ENCODE data around the gene C19orf25.
A peak's percentile ranks its signal among the peaks of the same experiment; 100 is the strongest.

The C19orf25 gene

DNA sequence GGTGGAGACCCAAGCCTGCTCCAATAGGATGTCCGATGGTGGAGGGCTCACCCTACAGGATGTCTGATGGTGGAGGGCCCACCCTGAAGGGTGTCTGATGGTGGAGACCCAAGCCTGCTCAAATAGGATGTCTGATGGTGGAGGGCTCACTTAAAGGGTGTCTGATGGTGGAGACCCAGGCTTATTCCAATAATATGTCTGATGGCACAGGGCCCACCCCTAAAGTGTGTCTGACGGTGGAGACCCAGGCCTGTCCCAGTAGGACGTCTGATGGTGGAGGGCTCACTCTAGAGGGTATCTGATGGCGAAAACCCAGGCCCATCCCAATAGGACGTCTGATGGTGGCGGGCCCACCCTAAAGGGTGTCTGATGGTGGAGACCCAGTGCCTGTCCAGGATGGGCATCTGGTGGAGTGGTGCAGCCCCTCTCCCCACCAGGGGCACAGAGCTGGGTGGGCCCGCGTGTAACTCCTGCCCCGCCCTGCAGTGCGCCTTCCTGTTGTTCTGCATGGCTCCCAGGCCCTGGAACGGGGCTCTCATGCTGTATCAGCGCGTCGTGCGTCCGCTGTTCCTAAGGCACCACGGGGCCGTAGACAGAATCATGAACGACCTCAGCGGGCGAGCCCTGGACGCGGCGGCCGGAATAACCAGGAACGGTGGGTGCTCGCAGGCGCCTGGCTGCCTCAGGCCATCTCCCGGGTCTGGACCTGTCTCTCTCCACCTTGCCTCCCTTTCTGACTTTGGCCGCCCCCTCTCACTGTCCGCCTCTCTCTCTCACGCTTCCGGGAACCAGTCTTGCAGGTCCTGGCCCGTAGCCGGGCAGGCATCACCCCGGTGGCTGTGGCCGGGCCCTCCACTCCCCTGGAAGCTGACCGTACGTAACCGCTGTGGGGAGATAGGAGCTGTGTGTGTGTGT, 17.0 kb upstream of the C19orf25 start:
- Mint-ChIP-seq H3K9me3 (no peaks in the 10 kb centered on the region), H3K4me1 (ENCODE audit: low read depth) (peaks cover 4% of the 10 kb centered on the region), H3K27ac (no peak overlapping the region), H3K27me3 (ENCODE audit: low read depth) (peaks cover 8% of the 10 kb centered on the region), H3K4me3 (no peak overlapping the region), H3K36me3 (ENCODE audit: low read depth) (no peaks in the 10 kb centered on the region)
- no peak for DNase-seq (ENCODE audit: low spot score)

DNA sequence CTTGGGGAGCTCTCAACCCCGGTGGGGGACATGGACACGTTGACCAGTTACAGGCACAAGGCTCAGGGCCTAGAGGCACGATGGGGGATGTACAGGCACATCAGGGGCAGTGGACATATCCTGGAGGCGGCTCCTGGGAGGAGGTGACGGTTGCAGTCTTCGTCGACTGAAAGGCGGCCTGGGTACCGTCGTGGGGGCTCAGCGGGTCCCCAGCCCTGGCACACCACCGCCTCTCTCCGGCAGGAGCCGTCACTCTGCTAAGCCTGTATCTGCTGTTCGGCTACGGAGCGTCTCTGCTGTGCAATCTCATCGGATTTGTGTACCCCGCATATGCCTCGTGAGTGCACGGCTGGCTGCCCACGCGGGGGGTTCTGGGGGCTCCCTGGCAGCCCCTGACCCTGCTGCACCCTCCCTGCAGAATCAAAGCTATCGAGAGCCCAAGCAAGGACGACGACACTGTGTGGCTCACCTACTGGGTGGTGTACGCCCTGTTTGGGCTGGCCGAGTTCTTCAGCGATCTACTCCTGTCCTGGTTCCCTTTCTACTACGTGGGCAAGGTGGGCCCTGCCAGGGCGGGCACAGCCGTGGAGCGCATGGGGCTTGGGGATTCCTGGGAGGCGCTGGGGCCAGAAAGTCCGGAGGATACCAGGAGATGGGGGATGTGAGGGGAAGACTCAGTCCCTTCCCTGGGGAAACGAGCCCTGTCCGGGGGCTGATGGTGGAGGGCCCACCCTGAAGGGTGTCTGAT, 16.2 kb upstream of the C19orf25 start:
- H3K9me3 Mint-ChIP-seq: no peaks in the 10 kb centered on the region
- no peak overlapping the region for H3K27ac Mint-ChIP-seq
- H3K36me3 Mint-ChIP-seq (ENCODE audit: low read depth): no peaks in the 10 kb centered on the region
- H3K4me1 Mint-ChIP-seq (ENCODE audit: low read depth): peaks cover 8% of the 10 kb centered on the region
- DNase-seq (ENCODE audit: low spot score): no peak
- no peak overlapping the region for H3K4me3 Mint-ChIP-seq
- H3K27me3 Mint-ChIP-seq (ENCODE audit: low read depth): peaks cover 11% of the 10 kb centered on the region

DNA sequence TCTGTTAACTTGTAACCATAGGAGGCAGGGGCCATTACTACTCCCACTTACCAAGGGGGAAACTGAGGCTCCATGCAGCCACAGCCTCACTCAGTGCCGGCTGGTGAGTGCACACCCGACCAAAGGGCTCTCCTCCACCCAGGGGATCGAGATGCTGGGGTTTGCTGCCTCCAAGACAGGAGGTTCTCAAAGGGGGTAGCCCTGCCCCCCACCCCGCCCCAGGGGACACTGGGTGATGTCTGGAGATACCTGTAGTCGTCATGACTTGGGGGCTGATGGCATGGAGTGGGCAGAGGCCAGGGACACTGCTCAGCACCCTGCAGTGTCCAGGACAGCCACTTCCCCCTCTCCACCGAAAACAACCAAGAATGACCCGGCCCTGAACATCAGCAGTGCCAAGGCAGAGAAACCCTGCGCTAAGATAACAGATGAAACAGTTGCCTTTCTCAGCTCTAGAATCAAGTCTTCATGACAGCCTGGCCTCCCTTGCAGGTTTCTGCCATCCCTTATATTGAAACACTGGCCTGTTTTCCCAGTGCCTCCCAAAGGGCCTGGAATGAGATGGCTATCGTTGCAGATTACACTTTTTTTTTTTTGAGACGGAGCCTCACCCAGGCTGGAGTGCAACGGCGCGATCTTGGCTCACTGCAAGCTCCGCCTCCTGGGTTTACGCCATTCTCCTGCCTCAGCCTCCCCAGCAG, 15.2 kb upstream of the C19orf25 start:
- Mint-ChIP-seq H3K36me3 (ENCODE audit: low read depth) (no peaks in the 10 kb centered on the region), H3K27me3 (ENCODE audit: low read depth) (peaks cover 11% of the 10 kb centered on the region), H3K27ac (no peak overlapping the region), H3K9me3 (no peaks in the 10 kb centered on the region), H3K4me3 (no peak overlapping the region), H3K4me1 (ENCODE audit: low read depth) (peaks cover 14% of the 10 kb centered on the region)
- DNase-seq (ENCODE audit: low spot score): no peak

DNA sequence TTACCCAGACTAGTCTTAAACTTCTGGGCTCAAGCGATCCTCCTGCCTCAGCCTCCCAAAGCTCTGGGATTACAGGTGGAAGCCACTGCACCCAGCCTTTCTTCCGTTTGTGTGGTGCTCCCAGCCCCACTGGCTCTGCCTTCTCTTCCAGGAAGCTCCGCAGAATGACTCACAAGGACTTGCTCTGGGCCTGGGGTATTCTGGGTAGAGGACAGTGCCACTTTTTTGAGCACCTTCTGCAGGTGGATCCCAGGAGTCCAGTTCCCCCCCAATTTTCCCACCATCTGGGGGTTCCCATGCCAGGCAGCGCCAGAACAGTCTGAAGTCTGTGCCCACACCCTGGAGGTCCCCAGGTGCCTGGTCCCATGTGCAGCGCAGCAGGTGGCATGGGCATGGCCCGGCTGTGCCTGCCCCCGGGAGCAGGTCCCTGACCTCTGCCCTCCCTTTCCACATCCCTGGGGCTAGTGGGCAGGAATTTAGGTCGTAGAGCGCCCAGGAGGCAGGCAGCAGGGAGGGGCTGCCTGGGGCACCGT, 13.5 kb upstream of the C19orf25 start:
- Mint-ChIP-seq H3K27me3 (ENCODE audit: low read depth) (peaks cover 11% of the 10 kb centered on the region), H3K9me3 (no peaks in the 10 kb centered on the region), H3K36me3 (ENCODE audit: low read depth) (no peaks in the 10 kb centered on the region), H3K4me1 (ENCODE audit: low read depth) (peaks cover 15% of the 10 kb centered on the region), H3K27ac (no peak overlapping the region), H3K4me3 (no peak overlapping the region)
- no peak for DNase-seq (ENCODE audit: low spot score)

DNA sequence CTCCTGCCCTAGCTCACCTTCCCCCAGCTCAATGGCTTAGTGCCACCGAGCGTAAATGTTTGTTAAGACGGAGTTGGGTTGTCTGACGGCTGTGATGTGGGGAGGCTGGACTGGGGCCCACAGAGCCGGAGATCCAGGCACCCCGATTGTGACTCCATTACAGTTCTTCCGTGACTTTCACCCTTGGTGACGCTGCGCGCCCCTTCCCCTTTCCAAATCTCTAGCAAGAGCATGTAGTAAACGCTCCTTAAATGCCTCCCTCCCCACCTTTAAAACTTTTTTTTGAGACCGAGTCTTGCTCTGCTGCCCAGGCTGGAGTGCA, 12.8 kb upstream of the C19orf25 start:
- peak overlapping the region; percentile 68 for H3K4me3 Mint-ChIP-seq
- H3K9me3 Mint-ChIP-seq: no peaks in the 10 kb centered on the region
- H3K4me1 Mint-ChIP-seq (ENCODE audit: low read depth): peaks cover 15% of the 10 kb centered on the region
- peak overlapping the region; percentile 13 for H3K27ac Mint-ChIP-seq
- no peaks in the 10 kb centered on the region for H3K36me3 Mint-ChIP-seq (ENCODE audit: low read depth)
- H3K27me3 Mint-ChIP-seq (ENCODE audit: low read depth): peaks cover 11% of the 10 kb centered on the region
- DNase-seq (ENCODE audit: low spot score): no peak

DNA sequence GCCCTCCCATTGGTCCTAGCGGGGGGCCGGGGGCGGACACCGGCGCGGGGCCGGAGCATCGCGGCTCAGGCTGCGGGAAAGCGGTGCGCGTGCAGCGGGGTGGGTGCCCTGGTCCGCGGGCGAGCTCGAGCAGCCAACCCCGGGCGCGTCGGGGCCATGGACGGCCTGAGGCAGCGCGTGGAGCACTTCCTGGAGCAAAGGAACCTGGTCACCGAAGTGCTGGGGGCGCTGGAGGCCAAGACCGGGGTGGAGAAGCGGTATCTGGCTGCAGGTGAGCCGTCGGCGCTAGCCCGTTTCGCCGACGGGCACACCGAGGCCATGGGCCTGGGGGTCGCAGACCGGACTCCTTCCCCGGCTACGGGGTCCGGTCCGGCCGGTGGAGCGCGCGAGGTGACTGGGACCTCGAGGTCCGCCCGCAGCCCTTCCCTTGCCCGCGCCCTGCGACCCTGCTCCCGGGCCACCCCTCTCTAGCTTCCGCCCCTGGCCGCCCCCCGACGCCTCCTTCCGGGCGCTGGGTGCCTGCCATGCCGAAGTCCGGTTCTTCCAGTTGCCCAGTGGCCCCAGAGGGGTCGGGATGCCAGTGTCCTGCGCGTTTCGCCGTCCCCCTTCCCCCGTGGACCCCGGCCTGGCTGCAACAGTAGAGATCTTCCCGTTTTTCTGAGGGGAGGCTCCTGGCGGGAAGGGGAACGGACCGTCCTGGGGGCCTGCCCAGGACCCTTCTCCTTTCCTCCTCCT, 12.3 kb upstream of the C19orf25 start, which contains the start of gene REEP6:
REEP6 (plus strand) TSS at position 68 of the 735 bp plus-strand sequence; CDS start at position 157, 89 bp downstream.
- Mint-ChIP-seq H3K9me3 (no peaks in the 10 kb centered on the region), H3K27me3 (ENCODE audit: low read depth) (peaks cover 11% of the 10 kb centered on the region), H3K27ac (peak within 1 kb of the TSS; percentile 85), H3K36me3 (ENCODE audit: low read depth) (no peaks in the 10 kb centered on the region), H3K4me1 (ENCODE audit: low read depth) (peaks cover 15% of the 10 kb centered on the region), H3K4me3 (peak within 1 kb of the TSS; percentile 89)
- DNase-seq (ENCODE audit: low spot score): no peak

DNA sequence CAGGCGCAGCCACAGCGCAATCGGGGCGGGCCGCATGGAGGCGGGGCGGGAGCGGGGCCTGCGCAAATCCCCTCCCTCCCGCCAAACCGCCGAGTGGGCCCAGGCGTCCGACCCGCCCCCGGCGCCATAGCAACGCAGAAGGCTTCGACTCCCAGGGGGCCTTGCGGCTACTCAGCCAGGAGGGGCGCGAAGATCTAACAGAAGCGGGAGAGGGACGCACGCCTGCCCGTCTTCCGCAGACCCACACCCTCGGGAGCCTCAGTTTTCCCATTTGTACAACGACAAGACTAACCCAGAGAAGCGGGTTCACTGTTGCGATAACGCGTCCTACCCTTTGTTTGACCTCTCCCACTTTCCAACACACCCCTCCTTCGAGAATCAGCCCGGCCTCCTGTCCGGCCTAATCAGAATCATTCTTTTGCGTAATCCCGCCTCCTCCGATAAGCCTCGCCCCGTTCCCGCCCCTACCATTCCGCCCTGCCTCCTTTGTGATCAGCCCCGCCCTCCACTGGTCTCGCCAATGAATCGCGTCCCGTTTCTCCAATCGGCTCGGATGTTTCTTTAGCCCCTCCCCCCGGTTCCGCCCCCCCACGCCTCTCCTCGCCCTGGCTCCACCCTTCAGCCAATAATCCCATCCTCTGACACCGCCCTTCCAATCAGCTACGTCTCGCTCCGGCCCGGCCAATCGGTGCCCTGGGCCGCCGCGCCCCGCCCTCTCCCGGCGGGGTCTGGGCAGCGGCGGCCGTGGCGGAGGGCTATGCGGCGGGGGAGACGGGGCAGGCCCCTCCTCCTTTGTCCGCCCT, 11.5 kb upstream of the C19orf25 start, which contains the start of gene PCSK4:
PCSK4 (minus strand) TSS at position 40 of the 803 bp plus-strand sequence; CDS start at position 36, 4 bp downstream.
- Mint-ChIP-seq H3K4me3 (peak within 1 kb of the TSS; percentile 89), H3K36me3 (ENCODE audit: low read depth) (no peaks in the 10 kb centered on the region), H3K27me3 (ENCODE audit: low read depth) (peaks cover 11% of the 10 kb centered on the region), H3K4me1 (ENCODE audit: low read depth) (peaks cover 15% of the 10 kb centered on the region), H3K9me3 (no peaks in the 10 kb centered on the region), H3K27ac (peak within 1 kb of the TSS; percentile 85)
- peak; percentile 94 for DNase-seq (ENCODE audit: low spot score)

DNA sequence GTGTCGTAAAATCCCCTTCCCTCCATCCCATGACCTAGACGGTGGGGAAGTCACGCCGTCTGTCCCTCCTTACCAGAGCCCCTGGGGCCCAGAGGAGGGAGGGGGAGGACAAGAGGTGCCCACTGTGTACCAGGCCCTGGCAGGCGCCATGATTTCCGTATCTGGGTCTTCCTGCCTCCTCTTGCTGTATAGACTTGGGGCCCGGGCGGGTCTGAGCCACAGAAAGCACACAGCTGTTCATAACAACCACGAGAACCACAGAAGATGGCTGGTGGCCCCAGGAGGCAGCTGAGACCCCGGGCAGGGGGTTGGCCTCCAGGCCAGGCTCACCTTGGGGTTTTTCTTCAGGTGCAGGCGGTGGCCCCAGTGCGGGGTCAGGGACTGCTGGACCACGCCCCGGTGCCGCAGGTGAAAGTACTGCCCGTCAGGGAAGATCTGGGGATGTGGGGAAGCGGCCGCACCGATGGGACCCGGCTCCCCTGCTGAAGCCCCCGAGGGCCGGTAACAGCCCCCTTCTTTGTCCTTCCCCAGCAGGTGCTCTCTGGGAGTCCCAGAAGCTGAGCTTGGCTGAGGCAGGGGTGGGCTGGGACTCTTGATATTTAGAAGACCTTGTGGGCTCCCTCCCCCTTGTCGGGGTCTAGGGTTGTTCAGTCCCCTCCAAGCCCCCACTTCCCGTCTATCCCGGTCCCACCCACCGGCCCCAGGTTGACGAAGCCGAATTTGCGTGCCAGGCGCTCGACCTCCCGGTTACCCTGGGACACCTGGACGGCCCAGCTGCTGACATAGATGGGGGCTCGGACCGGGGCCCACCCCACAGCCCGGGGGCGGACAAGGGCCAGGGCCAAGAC, 10.7 kb upstream of the C19orf25 start:
- peaks cover 11% of the 10 kb centered on the region for H3K27me3 Mint-ChIP-seq (ENCODE audit: low read depth)
- no peak for DNase-seq (ENCODE audit: low spot score)
- no peaks in the 10 kb centered on the region for H3K36me3 Mint-ChIP-seq (ENCODE audit: low read depth)
- H3K27ac Mint-ChIP-seq: peak overlapping the region; percentile 49
- H3K4me1 Mint-ChIP-seq (ENCODE audit: low read depth): peaks cover 15% of the 10 kb centered on the region
- H3K9me3 Mint-ChIP-seq: no peaks in the 10 kb centered on the region
- H3K4me3 Mint-ChIP-seq: peak overlapping the region; percentile 67

DNA sequence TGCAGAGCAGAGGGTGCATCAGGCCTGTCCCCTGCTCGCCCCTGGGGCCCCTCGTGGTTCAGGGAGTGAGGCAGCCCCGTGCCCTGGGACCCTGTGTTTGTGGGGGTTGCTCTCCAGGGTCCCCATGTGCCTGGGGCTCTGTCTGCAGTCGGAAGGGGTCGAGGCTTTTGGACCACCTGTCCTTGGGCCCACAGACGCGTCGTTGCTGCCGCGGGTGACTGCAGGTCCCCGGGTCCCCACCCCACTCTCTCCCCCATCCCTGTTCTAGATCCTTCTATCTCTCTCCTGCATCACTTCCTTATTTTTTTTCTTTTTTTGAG, 9.2 kb upstream of the C19orf25 start:
- DNase-seq (ENCODE audit: low spot score): no peak
- peaks cover 15% of the 10 kb centered on the region for H3K4me1 Mint-ChIP-seq (ENCODE audit: low read depth)
- H3K27ac Mint-ChIP-seq: no peak overlapping the region
- H3K36me3 Mint-ChIP-seq (ENCODE audit: low read depth): no peaks in the 10 kb centered on the region
- H3K27me3 Mint-ChIP-seq (ENCODE audit: low read depth): peaks cover 11% of the 10 kb centered on the region
- no peaks in the 10 kb centered on the region for H3K9me3 Mint-ChIP-seq
- H3K4me3 Mint-ChIP-seq: no peak overlapping the region

DNA sequence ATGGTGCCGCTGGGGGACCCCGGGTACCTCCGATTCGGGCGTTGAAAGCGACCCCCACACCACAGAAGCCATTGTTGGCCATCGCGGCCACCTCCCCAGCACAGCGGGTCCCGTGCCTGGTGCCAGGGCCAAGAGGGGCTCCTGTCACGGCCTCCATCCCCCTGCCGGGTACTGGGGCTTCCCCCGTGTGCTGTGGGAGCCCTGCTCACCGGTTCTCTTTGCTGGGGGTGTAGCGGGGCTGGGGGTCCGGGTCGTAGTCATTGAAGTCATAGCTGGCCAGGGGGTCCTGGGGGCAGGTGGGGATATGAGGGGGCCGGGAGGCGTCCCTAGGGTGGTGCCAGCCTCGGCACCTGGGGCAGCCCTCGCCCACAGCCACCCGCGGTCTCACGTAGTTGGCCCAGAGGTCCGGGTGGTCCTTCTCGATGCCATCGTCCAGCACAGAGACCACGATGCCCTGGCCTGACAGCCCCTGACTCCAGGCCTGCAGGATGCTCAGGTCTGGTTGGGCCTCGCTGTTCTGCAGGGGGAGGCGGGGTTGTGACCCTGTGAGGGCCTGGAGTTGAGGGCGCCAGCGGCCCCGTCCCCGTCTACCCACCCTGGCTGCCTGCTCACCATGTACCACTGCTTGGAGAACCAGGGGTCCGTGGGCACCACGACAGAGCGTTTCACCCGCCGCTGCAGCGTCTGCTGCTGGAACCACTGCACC, 8.7 kb upstream of the C19orf25 start:
- Mint-ChIP-seq H3K4me1 (ENCODE audit: low read depth) (peaks cover 15% of the 10 kb centered on the region), H3K4me3 (no peak overlapping the region), H3K36me3 (ENCODE audit: low read depth) (no peaks in the 10 kb centered on the region), H3K9me3 (no peaks in the 10 kb centered on the region), H3K27ac (no peak overlapping the region), H3K27me3 (ENCODE audit: low read depth) (peaks cover 11% of the 10 kb centered on the region)
- no peak for DNase-seq (ENCODE audit: low spot score)

DNA sequence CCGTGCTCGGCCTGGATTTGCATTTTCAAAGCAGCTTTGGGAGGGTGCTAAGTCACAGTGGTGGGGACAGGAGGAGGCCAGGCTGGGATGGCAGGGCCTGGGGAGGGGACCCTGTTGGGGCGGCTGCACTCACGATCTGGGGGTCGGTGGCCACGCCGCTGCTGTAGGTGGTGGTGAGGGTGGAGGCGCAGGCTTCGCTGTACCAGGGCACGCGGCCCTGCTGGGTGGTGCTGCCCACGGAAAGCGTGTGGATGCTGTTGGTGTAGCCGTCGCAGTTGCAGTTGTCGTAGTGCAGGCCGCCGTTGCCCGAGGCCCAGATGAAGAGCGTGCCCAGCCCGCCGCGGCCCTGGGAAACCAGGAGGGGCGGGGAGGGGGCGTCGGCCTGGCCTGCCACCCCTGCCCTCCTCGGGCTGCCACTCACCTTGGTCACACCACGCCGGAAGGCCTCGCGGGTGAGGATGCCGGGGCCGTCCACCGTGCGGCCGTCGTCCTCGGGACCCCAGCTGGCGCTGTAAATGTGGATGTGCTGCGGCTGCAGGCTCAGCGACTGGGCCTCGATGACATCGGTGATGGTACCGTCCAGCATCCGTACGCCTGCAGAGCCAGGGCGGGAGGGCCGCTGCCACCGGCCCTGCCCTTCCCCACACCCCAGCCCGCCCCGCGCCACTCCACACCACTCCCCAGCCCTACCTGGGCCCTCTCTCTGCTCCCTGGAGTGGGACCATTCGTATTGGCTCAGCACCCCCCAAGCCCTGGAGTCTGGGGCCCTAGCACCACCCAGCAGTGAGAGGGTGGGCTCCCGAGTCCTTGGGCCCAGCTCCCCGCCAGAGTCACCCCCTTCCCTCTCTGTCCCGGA, 7.9 kb upstream of the C19orf25 start:
- H3K4me3 Mint-ChIP-seq: no peak overlapping the region
- H3K36me3 Mint-ChIP-seq (ENCODE audit: low read depth): no peaks in the 10 kb centered on the region
- H3K27ac Mint-ChIP-seq: no peak overlapping the region
- peaks cover 6% of the 10 kb centered on the region for H3K27me3 Mint-ChIP-seq (ENCODE audit: low read depth)
- no peaks in the 10 kb centered on the region for H3K9me3 Mint-ChIP-seq
- DNase-seq (ENCODE audit: low spot score): no peak
- peaks cover 14% of the 10 kb centered on the region for H3K4me1 Mint-ChIP-seq (ENCODE audit: low read depth)

Data from T-helper 2 cell treated with Interferon-gamma antibody and Interleukin-4, amounts not matched to agents 5 μg/mL and 100 μg/mL, for 36 hours (primary cell).